ENCODE results near the gene TMBIM4.

Gene TMBIM4

DNA sequence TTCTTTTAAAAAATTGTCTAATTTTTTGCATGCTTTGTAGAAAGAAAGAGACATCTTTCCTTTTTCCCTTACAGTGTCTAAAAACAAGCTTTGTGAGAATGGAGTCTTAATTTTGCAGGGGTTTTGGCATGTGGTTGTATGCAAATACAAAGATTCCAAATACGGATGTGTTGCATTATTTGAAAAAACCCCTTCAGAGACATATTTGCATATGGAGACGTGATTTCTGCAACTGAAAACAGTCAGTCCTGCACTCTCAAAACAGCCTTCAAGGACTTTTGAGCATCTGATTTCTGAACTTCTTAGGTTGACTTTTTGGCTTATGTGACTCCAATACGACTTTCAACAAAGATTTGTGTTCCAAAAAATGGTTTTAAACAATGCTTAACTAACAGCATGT, 27.0 kb upstream of the TMBIM4 start:
- H2AFZ ChIP-seq (ENCODE audit: low read depth, low read length, severe bottlenecking) = no peak overlapping the region
- peak overlapping the region; percentile 63 for H3K4me2 ChIP-seq (ENCODE audit: low read depth, low read length, poor library complexity, severe bottlenecking)
- H4K20me1 ChIP-seq (ENCODE audit: low read depth, low read length) = no peaks in the 10 kb centered on the region
- 0 out of 2 replicates have a peak, but pooled peaks cover 6% of the 10 kb centered on the region for H3K36me3 ChIP-seq (ENCODE audit: low read length)
- H3K9me3 ChIP-seq (ENCODE audit: insufficient read depth, low read length) = peaks cover 4% of the 10 kb centered on the region; the same call in 1 of the 2 replicates
- H3K9ac ChIP-seq (ENCODE audit: low read length) = no peak overlapping the region
- TF ChIP-seq, protein P1, sequence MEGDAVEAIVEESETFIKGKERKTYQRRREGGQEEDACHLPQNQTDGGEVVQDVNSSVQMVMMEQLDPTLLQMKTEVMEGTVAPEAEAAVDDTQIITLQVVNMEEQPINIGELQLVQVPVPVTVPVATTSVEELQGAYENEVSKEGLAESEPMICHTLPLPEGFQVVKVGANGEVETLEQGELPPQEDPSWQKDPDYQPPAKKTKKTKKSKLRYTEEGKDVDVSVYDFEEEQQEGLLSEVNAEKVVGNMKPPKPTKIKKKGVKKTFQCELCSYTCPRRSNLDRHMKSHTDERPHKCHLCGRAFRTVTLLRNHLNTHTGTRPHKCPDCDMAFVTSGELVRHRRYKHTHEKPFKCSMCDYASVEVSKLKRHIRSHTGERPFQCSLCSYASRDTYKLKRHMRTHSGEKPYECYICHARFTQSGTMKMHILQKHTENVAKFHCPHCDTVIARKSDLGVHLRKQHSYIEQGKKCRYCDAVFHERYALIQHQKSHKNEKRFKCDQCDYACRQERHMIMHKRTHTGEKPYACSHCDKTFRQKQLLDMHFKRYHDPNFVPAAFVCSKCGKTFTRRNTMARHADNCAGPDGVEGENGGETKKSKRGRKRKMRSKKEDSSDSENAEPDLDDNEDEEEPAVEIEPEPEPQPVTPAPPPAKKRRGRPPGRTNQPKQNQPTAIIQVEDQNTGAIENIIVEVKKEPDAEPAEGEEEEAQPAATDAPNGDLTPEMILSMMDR (IDR thresholded peaks at IDR 0.05; ENCODE audit: insufficient read depth, low read length, poor library complexity, severe bottlenecking) = no peak
- TF ChIP-seq EZH2phosphoT487 (conservative IDR thresholded peaks at IDR 0.05; ENCODE audit: low read length) = no peak
- peak overlapping the region; percentile 18 for H3K4me3 ChIP-seq (ENCODE audit: insufficient read depth, low read length, poor library complexity, severe bottlenecking)
- H3K9me2 ChIP-seq (replicated peaks; ENCODE audit: insufficient read depth, low read length) = no peaks in the 10 kb centered on the region
- H3K27ac ChIP-seq (ENCODE audit: low read depth, low read length) = peak overlapping the region; percentile 71
- peaks cover 6% of the 10 kb centered on the region; the same call in 1 of the 2 replicates for H3F3A ChIP-seq (ENCODE audit: insufficient read depth)
- H3K27me3 ChIP-seq (ENCODE audit: low read length) = no peaks in the 10 kb centered on the region
- H3K79me2 ChIP-seq (ENCODE audit: insufficient read depth, low read length) = no peaks in the 10 kb centered on the region

DNA sequence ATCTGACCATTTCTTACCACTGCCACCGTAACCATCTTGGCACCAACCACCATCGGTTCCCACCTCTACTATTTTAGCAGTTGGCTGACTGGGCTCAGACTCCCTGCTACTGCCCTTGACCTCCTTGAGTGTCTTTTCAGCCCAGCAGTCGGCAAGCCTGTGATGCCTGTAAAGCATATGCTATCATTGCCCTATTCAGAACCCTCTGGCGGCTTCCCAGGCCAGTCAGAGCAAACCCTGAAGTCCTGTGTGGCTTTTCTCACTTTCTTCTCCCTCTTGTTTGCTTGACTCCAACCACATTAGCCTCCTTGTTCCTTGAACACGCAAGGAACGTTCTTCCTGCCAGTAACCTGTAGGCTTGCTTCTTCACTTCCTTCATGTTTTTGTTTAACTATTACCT, 25.4 kb upstream of the TMBIM4 start:
- H2AFZ ChIP-seq (ENCODE audit: low read depth, low read length, severe bottlenecking) = no peak overlapping the region
- H3K9me2 ChIP-seq (replicated peaks; ENCODE audit: insufficient read depth, low read length) = no peaks in the 10 kb centered on the region
- TF ChIP-seq, protein P1 (IDR thresholded peaks at IDR 0.05; ENCODE audit: insufficient read depth, low read length, poor library complexity, severe bottlenecking) = no peak
- H3K9me3 ChIP-seq (ENCODE audit: insufficient read depth, low read length) = peaks cover 4% of the 10 kb centered on the region; the same call in 1 of the 2 replicates
- no peak overlapping the region for H3K9ac ChIP-seq (ENCODE audit: low read length)
- H3K27ac ChIP-seq (ENCODE audit: low read depth, low read length) = no peak overlapping the region
- H3K27me3 ChIP-seq (ENCODE audit: low read length) = no peaks in the 10 kb centered on the region
- no peak overlapping the region for H3K4me2 ChIP-seq (ENCODE audit: low read depth, low read length, poor library complexity, severe bottlenecking)
- no peaks in the 10 kb centered on the region for H4K20me1 ChIP-seq (ENCODE audit: low read depth, low read length)
- H3F3A ChIP-seq (ENCODE audit: insufficient read depth) = peaks cover 6% of the 10 kb centered on the region; the same call in 1 of the 2 replicates
- H3K4me3 ChIP-seq (ENCODE audit: insufficient read depth, low read length, poor library complexity, severe bottlenecking) = no peak overlapping the region
- no peaks in the 10 kb centered on the region for H3K79me2 ChIP-seq (ENCODE audit: insufficient read depth, low read length)
- H3K36me3 ChIP-seq (ENCODE audit: low read length) = 0 out of 2 replicates have a peak, but pooled peaks cover 6% of the 10 kb centered on the region

- H3K9me2 ChIP-seq (replicated peaks; ENCODE audit: insufficient read depth, low read length) = no peaks in the 10 kb centered on the region
- no peak overlapping the region for H3K9ac ChIP-seq (ENCODE audit: low read length)
- H3K4me3 ChIP-seq (ENCODE audit: insufficient read depth, low read length, poor library complexity, severe bottlenecking) = no peak overlapping the region
- no peaks in the 10 kb centered on the region for H3K27me3 ChIP-seq (ENCODE audit: low read length)
- H3K9me3 ChIP-seq (ENCODE audit: insufficient read depth, low read length) = peaks cover 4% of the 10 kb centered on the region; the same call in 1 of the 2 replicates
- H4K20me1 ChIP-seq (ENCODE audit: low read depth, low read length) = no peaks in the 10 kb centered on the region
- no peak overlapping the region for H3K27ac ChIP-seq (ENCODE audit: low read depth, low read length)
- no peak overlapping the region for H2AFZ ChIP-seq (ENCODE audit: low read depth, low read length, severe bottlenecking)
- H3K4me2 ChIP-seq (ENCODE audit: low read depth, low read length, poor library complexity, severe bottlenecking) = no peak overlapping the region
- no peaks in the 10 kb centered on the region for H3K79me2 ChIP-seq (ENCODE audit: insufficient read depth, low read length)
- TF ChIP-seq, protein P1 (IDR thresholded peaks at IDR 0.05; ENCODE audit: insufficient read depth, low read length, poor library complexity, severe bottlenecking) = no peak
- TF ChIP-seq EZH2phosphoT487 (conservative IDR thresholded peaks at IDR 0.05; ENCODE audit: low read length) = no peak
- H3K36me3 ChIP-seq (ENCODE audit: low read length) = 0 out of 2 replicates have a peak, but pooled peaks cover 6% of the 10 kb centered on the region
- peaks cover 6% of the 10 kb centered on the region; the same call in 1 of the 2 replicates for H3F3A ChIP-seq (ENCODE audit: insufficient read depth)
Measured at GRCh38 chr12:66194122-66194521, 24.3 kb upstream of the TMBIM4 start.
